Stimulated activated CD4-positive, alpha-beta T cell treated with anti-CD3 and anti-CD28 coated beads, Interleukin-15, amount 100 ng/mL, for 24 hours (primary cell): ENCODE measurements around the gene KRT5.
"Not testable (repeated sequence)": the region's sequence is repeated elsewhere in the genome, so short reads cannot be mapped to it uniquely, and the experiment has no call there.

ENCODE experiments used
- DNase-seq: peaks from one replicate; pipeline ENCODE4 v3.0.0-alpha.2; 2020

Gene KRT5

DNA sequence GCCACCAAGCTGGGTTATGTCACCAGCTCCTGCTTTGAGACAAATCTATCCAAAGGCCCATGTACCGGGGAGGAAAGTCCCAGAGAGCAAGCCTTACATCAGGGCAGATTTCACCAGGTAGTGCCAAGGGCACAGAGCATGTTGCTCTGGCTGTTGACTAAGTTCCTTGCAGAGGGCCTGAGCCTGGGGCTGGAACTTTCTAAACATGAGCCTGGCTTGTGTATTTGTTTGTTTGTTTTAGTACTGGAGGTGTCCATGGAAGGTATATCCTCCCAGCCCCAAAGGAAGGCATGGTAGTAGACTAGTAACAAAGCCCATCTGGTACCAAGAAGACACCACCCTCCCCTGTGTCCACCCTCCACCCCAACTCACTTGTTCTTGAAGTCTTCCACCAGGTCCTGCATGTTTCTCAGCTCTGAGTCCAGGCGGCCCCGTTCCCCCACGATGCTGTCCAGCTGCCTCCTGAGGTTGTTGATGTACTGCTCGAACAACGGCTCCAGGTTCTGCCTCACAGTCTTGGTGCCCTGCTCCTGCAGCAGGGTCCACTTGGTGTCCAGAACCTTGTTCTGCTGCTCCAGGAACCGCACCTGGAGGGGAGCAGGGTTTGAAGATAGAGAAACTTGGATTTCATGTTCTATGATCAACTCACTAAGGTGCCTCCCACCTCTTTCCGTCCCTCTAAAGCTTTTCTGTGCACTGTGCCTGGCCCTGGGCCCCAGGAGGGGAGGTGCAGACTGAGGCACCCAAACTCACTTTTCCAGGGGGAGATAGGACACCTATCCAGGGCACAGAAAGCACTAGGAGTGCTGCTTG is 1.4 kb downstream of the KRT5 start:
- no peak for DNase-seq

DNA sequence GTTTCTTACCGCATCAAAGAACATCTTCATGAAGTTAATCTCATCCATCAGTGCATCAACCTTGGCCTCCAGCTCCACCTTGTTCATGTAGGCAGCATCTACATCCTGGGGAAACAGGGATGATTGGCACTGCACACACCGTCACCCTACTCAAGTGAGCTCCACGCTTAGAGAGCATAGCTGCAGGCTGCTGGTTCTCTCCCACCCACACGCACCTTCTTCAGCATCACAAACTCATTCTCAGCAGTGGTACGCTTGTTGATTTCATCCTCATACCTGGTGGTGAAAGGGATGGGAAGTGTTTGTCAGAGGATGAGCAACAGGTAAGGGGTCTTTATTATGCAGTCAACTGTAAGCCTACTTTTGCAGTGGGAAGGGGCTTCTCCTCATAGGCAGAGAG is 2.3 kb downstream of the KRT5 start:
- DNase-seq = no peak

DNA sequence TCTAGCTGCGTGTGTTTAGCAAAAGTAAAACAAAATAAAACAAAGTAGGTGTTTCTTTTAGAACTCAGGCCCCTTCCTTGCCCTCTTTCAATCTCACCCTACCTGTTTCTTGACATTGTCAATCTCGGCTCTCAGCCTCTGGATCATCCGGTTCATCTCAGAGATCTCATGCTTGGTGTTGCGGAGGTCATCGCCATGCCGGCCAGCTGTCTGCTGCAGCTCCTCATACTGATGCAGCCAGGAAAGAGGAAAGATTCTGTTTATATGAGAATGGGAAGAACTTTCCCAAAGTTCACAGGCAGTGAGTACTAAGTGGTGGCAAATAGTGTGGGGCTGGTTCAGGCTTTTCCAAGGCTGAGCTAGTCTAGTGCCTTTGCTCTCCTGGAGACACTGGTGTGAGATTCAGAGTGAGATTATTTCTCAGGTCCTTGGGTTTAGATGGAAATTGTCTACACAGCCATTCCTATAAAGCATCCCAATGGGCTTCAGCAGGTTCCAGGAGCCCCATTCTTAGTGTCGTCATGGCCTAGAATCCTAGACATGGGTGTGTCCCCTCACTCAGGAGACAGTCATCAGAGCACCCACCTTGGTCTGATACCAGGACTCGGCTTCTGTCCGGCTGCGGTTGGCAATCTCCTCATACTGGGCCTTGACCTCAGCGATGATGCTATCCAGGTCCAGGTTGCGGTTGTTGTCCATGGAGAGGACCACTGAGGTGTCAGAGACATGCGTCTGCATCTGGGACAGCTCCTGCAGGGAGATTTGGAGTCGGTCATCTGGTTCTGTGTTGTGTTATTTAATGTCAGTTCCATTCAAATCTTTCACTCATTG is 3.0 kb downstream of the KRT5 start:
- no peak for DNase-seq

GRCh38 chr12:52515927-52516831 is 4.0 kb downstream of the KRT5 start:
- no peak for DNase-seq

DNA sequence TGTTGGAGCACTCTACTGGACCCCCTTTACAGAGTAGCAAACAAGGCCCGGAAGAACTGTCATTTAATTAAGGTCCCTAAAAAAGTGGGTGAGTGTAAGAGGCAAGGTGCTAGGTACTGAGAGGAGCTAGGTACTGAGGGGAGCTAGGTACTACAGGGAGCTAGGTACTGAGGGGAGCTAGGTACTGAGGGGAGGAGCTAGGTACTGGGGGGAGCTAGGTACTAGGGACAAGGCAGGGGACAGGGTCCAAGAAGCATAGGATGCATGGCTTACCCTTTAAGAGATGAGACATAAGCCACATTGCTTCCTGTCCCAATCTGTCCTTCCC is 4.9 kb downstream of the KRT5 start:
- no peak for DNase-seq

DNA sequence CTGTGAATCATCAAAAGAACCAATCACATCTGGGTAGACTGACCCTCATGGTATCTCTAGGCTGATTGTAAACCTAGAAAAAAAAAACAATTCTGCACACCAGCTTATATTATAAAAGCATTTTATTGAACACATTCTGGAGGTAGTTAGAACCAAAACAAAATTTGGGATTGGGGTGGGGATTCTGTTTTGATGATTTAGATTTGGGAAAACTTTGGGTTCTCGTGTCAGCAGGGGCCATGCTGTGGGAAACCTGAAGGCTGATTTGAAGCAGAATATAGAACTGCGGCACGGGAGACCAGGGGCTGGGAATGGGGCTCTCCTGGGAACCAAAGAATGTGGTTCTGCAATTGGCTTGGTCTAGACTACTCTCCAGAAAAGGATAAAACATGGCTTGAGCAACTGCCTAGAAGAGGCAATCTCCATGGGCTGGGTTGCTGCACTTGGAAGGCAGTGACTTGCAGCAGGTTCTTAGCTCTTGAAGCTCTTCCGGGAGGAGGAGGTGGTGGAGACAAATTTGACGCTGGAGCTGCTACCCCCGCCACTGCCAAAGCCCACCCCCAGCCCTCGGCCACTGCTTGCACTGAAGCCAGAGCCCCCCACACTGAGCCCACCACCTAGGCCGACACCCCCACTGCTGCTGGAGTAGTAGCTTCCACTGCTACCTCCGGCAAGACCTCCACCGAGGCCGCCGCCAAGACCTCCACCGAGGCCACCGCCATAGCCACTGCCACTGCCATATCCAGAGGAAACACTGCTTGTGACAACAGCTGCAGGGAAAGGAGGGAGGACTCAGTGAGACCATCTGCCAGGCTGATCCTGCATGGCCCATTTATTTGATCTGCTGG is 5.5 kb downstream of the KRT5 start:
- no peak for DNase-seq

GRCh38 chr12:52513736-52514135 is 6.5 kb downstream of the KRT5 start:
- no peak for DNase-seq

DNA sequence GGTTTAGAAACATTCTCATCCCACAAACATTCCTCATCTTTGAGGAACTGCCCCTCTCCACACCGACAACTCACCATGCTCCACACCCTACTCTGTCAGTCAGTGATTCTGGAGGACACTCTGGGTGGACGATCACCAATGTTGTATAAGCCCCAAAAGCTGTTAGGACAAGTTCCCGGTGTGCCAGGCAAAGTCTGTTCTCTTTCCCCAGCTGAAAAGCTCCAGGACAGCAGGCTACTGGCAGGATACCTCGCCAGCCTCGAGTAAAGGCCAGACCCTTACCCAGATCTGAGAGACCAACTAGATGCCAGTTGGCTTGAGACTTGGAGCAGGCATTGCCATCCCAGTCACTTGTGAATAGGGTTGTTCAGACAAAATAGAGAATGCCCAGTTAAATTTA is 12.0 kb downstream of the KRT5 start:
- DNase-seq = no peak

DNA sequence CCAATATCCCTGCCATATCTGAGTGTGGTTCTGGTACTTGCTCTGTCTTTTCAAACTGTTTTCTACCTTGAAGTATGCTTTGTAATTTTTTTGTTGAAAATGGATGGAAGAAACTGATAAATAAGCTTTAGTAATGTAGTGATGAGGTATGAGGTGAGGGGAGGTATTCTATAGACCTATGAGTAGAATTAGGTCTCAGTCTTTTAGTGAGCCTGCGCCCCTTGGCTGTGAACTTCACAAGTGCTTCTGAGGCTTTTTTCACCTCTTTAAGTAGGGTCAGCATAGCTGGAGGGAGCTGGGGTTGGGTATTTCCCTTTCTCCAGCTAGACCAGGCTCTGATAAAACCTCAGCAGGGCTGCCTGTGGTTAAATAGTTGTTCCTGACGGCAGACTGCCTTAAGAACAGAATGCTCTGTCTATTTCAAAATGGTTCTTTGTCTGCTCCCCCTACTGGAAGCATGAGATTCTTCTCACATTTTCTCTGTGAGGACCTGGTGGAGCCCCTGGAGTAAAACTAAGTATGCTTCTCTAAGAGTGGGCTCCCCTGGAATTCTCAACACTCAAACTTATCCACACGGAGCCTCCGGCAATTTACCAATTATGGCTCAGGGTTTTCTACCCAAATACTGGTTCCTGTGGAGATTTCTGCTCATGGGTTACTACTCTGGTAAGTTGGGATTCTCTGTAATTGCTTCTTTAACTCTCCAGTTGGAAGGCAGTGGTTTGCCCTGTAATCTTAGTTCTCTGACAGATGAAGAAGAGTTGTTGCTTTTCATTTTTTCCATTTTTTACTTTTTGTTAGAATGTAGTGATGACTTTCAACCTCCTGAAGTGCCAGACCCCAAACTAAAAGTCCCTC is 13.1 kb downstream of the KRT5 start:
- no peak for DNase-seq

DNA sequence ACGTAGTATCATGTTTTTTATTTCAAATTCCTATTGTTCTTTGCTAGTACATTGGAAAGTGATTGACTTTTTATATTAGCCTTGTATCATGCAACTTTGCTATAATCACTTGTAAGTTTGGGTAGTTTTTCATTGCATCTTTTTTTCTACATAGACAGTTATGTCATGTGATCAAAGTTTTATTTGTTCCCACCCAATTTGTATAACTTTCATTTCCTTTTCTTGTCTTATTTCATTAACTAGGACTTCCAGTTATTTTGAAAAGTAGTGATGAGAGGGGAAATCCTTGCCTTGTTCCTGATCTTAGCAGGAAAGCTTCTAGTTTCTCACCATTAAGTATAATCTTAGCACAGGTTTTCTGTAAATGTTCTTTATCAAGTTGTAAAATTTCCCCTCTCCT is 17.3 kb downstream of the KRT5 start:
- no peak for DNase-seq

- no peak for DNase-seq
Measured at GRCh38 chr12:52501490-52501889, 18.7 kb downstream of the KRT5 start.

DNA sequence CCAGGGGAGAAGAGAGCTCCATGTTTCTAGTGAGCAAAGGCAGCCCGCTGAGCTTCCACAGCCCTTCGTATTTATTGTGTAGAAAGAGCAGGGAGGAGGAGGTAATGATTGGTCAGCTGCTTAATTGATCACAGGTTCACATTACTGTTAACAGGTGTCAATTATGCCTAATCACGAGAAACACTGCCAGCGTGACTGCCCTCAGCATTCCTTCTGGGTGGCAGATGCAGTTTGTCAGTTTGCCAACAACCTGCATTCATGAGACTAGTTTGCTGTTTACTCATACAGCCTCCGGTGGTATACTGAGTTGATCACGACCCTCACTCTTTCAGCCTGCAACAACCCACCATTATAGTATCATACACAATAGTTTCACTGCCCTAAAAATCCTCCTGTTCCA is 19.6 kb downstream of the KRT5 start:
- not testable (repeated sequence) for DNase-seq

- DNase-seq = no peak
Measured at GRCh38 chr12:52499806-52500560, 20.2 kb downstream of the KRT5 start.

GRCh38 chr12:52498946-52499345 is 21.2 kb downstream of the KRT5 start:
- no peak for DNase-seq

- DNase-seq = no peak
Measured at GRCh38 chr12:52497975-52498374, 22.2 kb downstream of the KRT5 start.

- DNase-seq = no peak
Measured at GRCh38 chr12:52496590-52497071, 23.6 kb downstream of the KRT5 start.

DNA sequence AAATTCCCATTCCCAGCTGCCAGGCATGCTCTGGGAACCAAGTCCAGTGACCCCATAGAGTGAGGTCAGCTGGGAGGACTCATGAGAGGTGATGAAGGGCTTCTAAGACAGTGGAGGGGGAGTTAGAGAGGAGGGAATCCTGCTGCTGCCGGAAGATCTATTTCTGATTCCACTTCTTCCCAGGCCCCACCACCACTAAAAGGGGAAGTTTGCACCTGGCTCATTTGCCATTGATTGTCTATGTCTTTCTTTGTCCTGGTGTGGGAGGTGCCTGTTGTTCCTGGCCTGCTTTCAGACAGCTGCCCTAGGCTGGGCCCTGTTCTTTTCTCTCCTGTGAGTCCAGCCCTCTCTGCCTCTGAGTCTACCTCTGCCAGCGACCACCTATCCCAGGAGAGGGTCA is 24.1 kb downstream of the KRT5 start:
- DNase-seq = no peak

- no peak for DNase-seq
Measured at GRCh38 chr12:52495389-52495788, 24.8 kb downstream of the KRT5 start.

- no peak for DNase-seq
Measured at GRCh38 chr12:52494518-52494917, 25.7 kb downstream of the KRT5 start.

GRCh38 chr12:52494100-52494499 is 26.1 kb downstream of the KRT5 start:
- no peak for DNase-seq
